A549 (cell line): ENCODE measurements around the gene ATG10. TPM values are rescaled to one million over a fixed set of nuclear protein-coding genes. Genes with fewer than 3 reads are reported as not detected.

Experiments
- ATAC-seq, 2 experiments: fragments of 200-7000 bp in 1 of 2; fragments of >200 bp in 1 of 2; cut with Nextera tagmentation in 1 of 2; cut with Tn5 transposase in 1 of 2; 3 replicates each; pipeline versions ENCODE4 v1.8.0 to v1.9.1; 2018 to 2020; ENCODE audit warnings: mild to moderate bottlenecking in 1 of 2, moderate library complexity in 1 of 2
- CTCF ChIA-PET: fragments of 300-600 bp; sonication (Branson Sonifier 250); formaldehyde crosslinking; extraction: SDS; loops from one replicate; lab custom pipeline; 2021; ENCODE audit warnings: antibody characterized with exemption, inconsistent platforms; lab: Yijun Ruan, JAX
- POLR2A ChIA-PET: fragments of 350-600 bp; formaldehyde crosslinking; extraction: SDS; loops from one replicate; lab custom pipeline; 2021; ENCODE audit warnings: antibody characterized with exemption, inconsistent platforms; lab: Yijun Ruan, JAX
- DNase-seq, 2 experiments: peaks; one replicate each; pipeline versions ENCODE4 v3.0.0 to v3.0.0-alpha.2; 2011 to 2016; ENCODE audit warnings: low read depth in 1 of 2, low spot score in 1 of 2
- FAIRE-seq: peaks from 2 replicates; lab custom pipeline; 2011; peaks lifted over from hg19 to GRCh38; lab: Jason Lieb, UNC
- H3K27ac ChIP-seq, 2 experiments: fragments of >200 bp; sonication (Bioruptor Twin); formaldehyde crosslinking; 3 replicates each; pipeline ENCODE4 v1.5.1; 2016 to 2017
- H3K4me1 ChIP-seq: fragments of >200 bp; sonication (Bioruptor Twin); formaldehyde crosslinking; 3 replicates; pipeline ENCODE4 v1.6.1; 2016
- H3K4me2 ChIP-seq: fragments of >200 bp; sonication (Bioruptor Twin); formaldehyde crosslinking; 3 replicates; pipeline ENCODE4 v1.6.1; 2016
- H3K4me3 ChIP-seq: fragments of >200 bp; sonication (Bioruptor Twin); formaldehyde crosslinking; 3 replicates; pipeline ENCODE4 v1.5.1; 2016
- H3K9me3 ChIP-seq: fragments of >200 bp; sonication (Bioruptor Twin); formaldehyde crosslinking; 3 replicates; pipeline ENCODE4 v1.6.1; 2016
- CBX2 ChIP-seq: fragments of 200-600 bp; sonication (generic); IDR thresholded peaks from 2 replicates; pipeline ENCODE4 v1.6.1; 2016; ENCODE audit warnings: low read depth, mild to moderate bottlenecking, borderline replicate concordance
- CBX8 ChIP-seq: fragments of 200-600 bp; sonication (generic); IDR thresholded peaks from 2 replicates; pipeline ENCODE4 v1.6.1; 2016
- CEBPB ChIP-seq, 2 experiments: fragments of >200 bp in 1 of 2; sonication (Bioruptor Twin) in 1 of 2; formaldehyde crosslinking in 1 of 2; IDR thresholded peaks; 2 replicates each; pipeline ENCODE4 v1.6.1; 2012 to 2016
- CHD4 ChIP-seq: fragments of 200-600 bp; sonication (generic); IDR thresholded peaks from 2 replicates; pipeline ENCODE4 v1.6.1; 2016; ENCODE audit warnings: antibody characterized with exemption, mild to moderate bottlenecking, borderline replicate concordance
- EP300 ChIP-seq, 2 experiments: fragments of >200 bp; sonication (Bioruptor Twin); formaldehyde crosslinking; IDR thresholded peaks; 2 replicates in 1 of 2; 3 replicates in 1 of 2; pipeline ENCODE4 v1.6.1; 2016 to 2017
- FOSB ChIP-seq: fragments of 250-450 bp; sonication (Bioruptor Pico); IDR thresholded peaks from 2 replicates; pipeline ENCODE4 v1.5.0; 2020; ENCODE audit warnings: mild to moderate bottlenecking, moderate library complexity
- FOSL2 ChIP-seq, 2 experiments: fragments of 450-650 bp in 1 of 2; fragments of >200 bp in 1 of 2; sonication (Bioruptor Twin) in 1 of 2; formaldehyde crosslinking; IDR thresholded peaks; 2 replicates each; pipeline versions ENCODE4 v1.5.0 to v1.6.1; 2016 to 2020; ENCODE audit warnings: mild to moderate bottlenecking in 1 of 2, moderate library complexity in 1 of 2
- FOXS1 ChIP-seq: fragments of 250-450 bp; sonication (Bioruptor Pico); IDR thresholded peaks from 2 replicates; pipeline ENCODE4 v1.5.0; 2020; ENCODE audit warnings: mild to moderate bottlenecking, moderate library complexity
- GATA3 ChIP-seq: IDR thresholded peaks from 2 replicates; pipeline ENCODE4 v1.6.1; 2012; ENCODE audit warnings: borderline replicate concordance
- HDAC2 ChIP-seq: fragments of 200-600 bp; sonication (generic); IDR thresholded peaks from 2 replicates; pipeline ENCODE4 v1.6.1; 2016
- HOXA7 ChIP-seq: fragments of 250-450 bp; sonication (Bioruptor Pico); IDR thresholded peaks from 2 replicates; pipeline ENCODE4 v1.5.0; 2020; ENCODE audit warnings: mild to moderate bottlenecking, moderate library complexity
- JUNB ChIP-seq: fragments of >200 bp; sonication (Bioruptor Twin); formaldehyde crosslinking; IDR thresholded peaks from 2 replicates; pipeline ENCODE4 v1.6.1; 2016
- KDM5A ChIP-seq: fragments of 200-600 bp; sonication (generic); IDR thresholded peaks from 2 replicates; pipeline ENCODE4 v1.6.1; 2016; ENCODE audit warnings: antibody characterized with exemption, mild to moderate bottlenecking
- MAFK ChIP-seq: fragments of 450-650 bp; IDR thresholded peaks from 2 replicates; pipeline ENCODE4 v1.6.1; 2014; ENCODE audit not compliant: partially characterized antibody
- MAZ ChIP-seq: fragments of 150-350 bp; IDR thresholded peaks from 2 replicates; pipeline ENCODE4 v1.6.1; 2014; ENCODE audit warnings: antibody characterized with exemption, low read depth, low read length, borderline replicate concordance
- MYC ChIP-seq: IDR thresholded peaks from 2 replicates; pipeline ENCODE4 v1.6.1; 2012; ENCODE audit warnings: mild to moderate bottlenecking, inconsistent platforms, low read length, improper control_type of control experiment, borderline replicate concordance
- NPAS2 ChIP-seq: fragments of 250-450 bp; sonication (Bioruptor Pico); IDR thresholded peaks from 2 replicates; pipeline ENCODE4 v1.8.0; 2022; ENCODE audit warnings: mild to moderate bottlenecking, moderate library complexity, borderline replicate concordance
- POLR2A ChIP-seq: IDR thresholded peaks from 2 replicates; pipeline ENCODE4 v1.6.1; 2012; ENCODE audit warnings: mild to moderate bottlenecking, low read length
- RARB ChIP-seq: fragments of 250-450 bp; sonication (Bioruptor Pico); IDR thresholded peaks from 2 replicates; pipeline ENCODE4 v1.8.0; 2021; ENCODE audit warnings: mild to moderate bottlenecking, moderate library complexity
- SMC3 ChIP-seq: fragments of >200 bp; sonication (Bioruptor Twin); formaldehyde crosslinking; IDR thresholded peaks from 3 replicates; pipeline ENCODE4 v1.6.1; 2018; ENCODE audit warnings: inconsistent platforms
- TP53 ChIP-seq: fragments of 250-450 bp; sonication (Bioruptor Pico); IDR thresholded peaks from 2 replicates; pipeline ENCODE4 v1.5.0; 2021; ENCODE audit warnings: mild to moderate bottlenecking, moderate library complexity
- ZFP36 ChIP-seq: fragments of 450-650 bp; IDR thresholded peaks from 2 replicates; pipeline ENCODE4 v1.6.1; 2014; ENCODE audit warnings: borderline replicate concordance; ENCODE audit not compliant: partially characterized antibody
- ZSCAN20 ChIP-seq: fragments of 250-450 bp; sonication (Bioruptor Pico); IDR thresholded peaks from 2 replicates; pipeline ENCODE4 v1.8.0; 2022; ENCODE audit warnings: mild to moderate bottlenecking, moderate library complexity
- WGBS: methylation state at CpG from one replicate; pipeline ENCODE4 v1.1.6; 2017; ENCODE audit errors: missing lambda C conversion rate; 5-methylcytosine and 5-hydroxymethylcytosine counted together
- polyA plus RNA-seq, 4 experiments: library from polyadenylated mRNA; depleted of rRNA in 3 of 4; stranded (reverse); fragments of >200 nt; fragmentation: RNase III in 1 of 4; extraction: RNeasy Plus Mini Kit Qiagen cat#74134 plus additional on column Dnase treatment in 1 of 4; gene quantifications; 2 replicates in 3 of 4; 3 replicates in 1 of 4; pipeline ENCODE4 v1.2.3, GENCODE V29; 2011 to 2017
- TF ChIP-seq, protein P1 (sequence below): fragments of >200 bp; sonication (Bioruptor Twin); formaldehyde crosslinking; IDR thresholded peaks from 3 replicates; pipeline ENCODE4 v1.5.1; 2016
- TF ChIP-seq, protein P2 (sequence below): IDR thresholded peaks from 2 replicates; pipeline ENCODE4 v1.6.1; 2012
- TF ChIP-seq, protein P3 (sequence below): fragments of >200 bp; sonication (Bioruptor Twin); formaldehyde crosslinking; IDR thresholded peaks from 2 replicates; pipeline ENCODE4 v1.6.1; 2016

The ATG10 gene
- polyA plus RNA-seq, 2 of the 4 experiments (the other 2 are of a cell fraction) = 12.7 to 17.9 TPM

DNA sequence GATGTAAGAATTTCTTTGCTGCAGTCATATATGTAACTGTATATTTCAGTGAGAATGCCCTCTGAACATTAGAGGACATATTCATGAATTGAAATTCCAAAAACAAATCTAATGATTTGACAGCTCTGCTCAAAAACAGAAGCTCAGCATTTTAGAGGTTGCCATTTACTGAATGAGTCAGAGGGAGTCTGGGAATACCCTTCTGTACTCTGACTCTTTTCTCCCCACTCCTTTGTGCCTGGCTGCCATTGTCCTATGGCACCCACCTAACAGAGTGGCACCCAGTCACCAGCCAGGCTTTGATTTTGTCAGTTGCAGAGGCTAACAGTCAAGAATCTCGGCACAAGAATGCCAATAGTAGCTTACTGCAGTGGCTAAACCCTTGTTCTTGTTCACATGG lies 133.6 kb downstream of the ATG10 start:
- H3K9me3 ChIP-seq = no peaks in the 10 kb centered on the region
- H3K4me3 ChIP-seq = no peak overlapping the region
- no peak for TF ChIP-seq RARB (CRISPR knock-in tag)
- peak; percentile 71 for TF ChIP-seq MAFK
- TF ChIP-seq FOSL2 (IDR thresholded peaks at IDR 0.05) = no peak
- TF ChIP-seq FOSL2 (CRISPR knock-in tag; IDR thresholded peaks at IDR 0.05) = peak; percentile 12; the same call in 1 of the 2 replicates
- peaks cover 36% of the 10 kb centered on the region for H3K4me1 ChIP-seq
- ATAC-seq = peak in 1 of 2 experiments; percentile 55; a peak in 1 of 6 replicates
- H3K27ac ChIP-seq = peak overlapping the region in 1 of 2 experiments; percentile 62; a peak in 2 of 6 replicates
- ChIA-PET CTCF (interaction anchor here (1.1 to 5.3 kb wide), 3 partner anchors 59 to 597 kb away, joined by 3 to 36 read pairs (median 5); no protein-coding TSS in a partner anchor), POLR2A (no interaction called here)
- no peak for FAIRE-seq
- WGBS = 64% methylated on average over 1 of the region's 1 CpG
- H3K4me2 ChIP-seq = no peak overlapping the region
- peak in 1 of 2 experiments; percentile 3 for DNase-seq

DNA sequence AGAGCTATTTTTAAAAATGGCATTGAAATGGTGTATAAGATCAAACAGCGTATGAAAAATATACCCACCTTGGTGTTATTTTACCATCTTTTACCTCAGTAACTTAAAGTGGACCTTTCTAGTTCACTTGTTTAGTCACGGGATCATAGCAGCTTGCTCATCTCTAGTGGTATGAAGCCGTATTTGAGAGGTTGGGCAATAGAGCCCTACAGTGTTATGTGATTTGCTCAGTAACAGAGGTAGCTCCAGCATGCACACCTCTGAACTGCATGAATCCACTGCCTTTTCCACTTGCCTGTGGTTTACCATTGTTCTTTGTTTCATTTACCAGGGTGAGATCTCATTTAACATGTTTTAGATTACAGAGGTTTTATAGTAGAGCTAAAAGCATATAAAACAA lies 134.4 kb downstream of the ATG10 start:
- FAIRE-seq (no peak), ATAC-seq (peak in 1 of 2 experiments; percentile 36; a peak in 1 of 6 replicates), DNase-seq (no peak)
- Histone ChIP-seq H3K4me1 (peaks cover 31% of the 10 kb centered on the region), H3K4me2 (no peak overlapping the region), H3K9me3 (no peaks in the 10 kb centered on the region), H3K27ac (0 out of 6 replicates have a peak overlapping the region, but pooled peaks of 1 of the 2 experiments have one; percentile 42), H3K4me3 (no peak overlapping the region)
- ChIA-PET CTCF (interaction anchor here (0.7 to 5.3 kb wide), 7 partner anchors 13 to 676 kb away, joined by 3 to 36 read pairs (median 4); no protein-coding TSS in a partner anchor), POLR2A (no interaction called here)
- 82% methylated on average over 3 of the region's 3 CpGs for WGBS
- TF ChIP-seq ZSCAN20 (CRISPR knock-in tag) = no peak
- TF ChIP-seq, protein P1, sequence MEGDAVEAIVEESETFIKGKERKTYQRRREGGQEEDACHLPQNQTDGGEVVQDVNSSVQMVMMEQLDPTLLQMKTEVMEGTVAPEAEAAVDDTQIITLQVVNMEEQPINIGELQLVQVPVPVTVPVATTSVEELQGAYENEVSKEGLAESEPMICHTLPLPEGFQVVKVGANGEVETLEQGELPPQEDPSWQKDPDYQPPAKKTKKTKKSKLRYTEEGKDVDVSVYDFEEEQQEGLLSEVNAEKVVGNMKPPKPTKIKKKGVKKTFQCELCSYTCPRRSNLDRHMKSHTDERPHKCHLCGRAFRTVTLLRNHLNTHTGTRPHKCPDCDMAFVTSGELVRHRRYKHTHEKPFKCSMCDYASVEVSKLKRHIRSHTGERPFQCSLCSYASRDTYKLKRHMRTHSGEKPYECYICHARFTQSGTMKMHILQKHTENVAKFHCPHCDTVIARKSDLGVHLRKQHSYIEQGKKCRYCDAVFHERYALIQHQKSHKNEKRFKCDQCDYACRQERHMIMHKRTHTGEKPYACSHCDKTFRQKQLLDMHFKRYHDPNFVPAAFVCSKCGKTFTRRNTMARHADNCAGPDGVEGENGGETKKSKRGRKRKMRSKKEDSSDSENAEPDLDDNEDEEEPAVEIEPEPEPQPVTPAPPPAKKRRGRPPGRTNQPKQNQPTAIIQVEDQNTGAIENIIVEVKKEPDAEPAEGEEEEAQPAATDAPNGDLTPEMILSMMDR = no peak
- TF ChIP-seq MAZ = no peak
- no peak for TF ChIP-seq NPAS2 (CRISPR knock-in tag)
- TF ChIP-seq POLR2A = no peak
- TF ChIP-seq HOXA7 (CRISPR knock-in tag) = no peak
- TF ChIP-seq JUNB = no peak
- TF ChIP-seq, protein P2, sequence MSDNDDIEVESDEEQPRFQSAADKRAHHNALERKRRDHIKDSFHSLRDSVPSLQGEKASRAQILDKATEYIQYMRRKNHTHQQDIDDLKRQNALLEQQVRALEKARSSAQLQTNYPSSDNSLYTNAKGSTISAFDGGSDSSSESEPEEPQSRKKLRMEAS = no peak
- no peak for TF ChIP-seq GATA3
- TF ChIP-seq HDAC2 = no peak

DNA sequence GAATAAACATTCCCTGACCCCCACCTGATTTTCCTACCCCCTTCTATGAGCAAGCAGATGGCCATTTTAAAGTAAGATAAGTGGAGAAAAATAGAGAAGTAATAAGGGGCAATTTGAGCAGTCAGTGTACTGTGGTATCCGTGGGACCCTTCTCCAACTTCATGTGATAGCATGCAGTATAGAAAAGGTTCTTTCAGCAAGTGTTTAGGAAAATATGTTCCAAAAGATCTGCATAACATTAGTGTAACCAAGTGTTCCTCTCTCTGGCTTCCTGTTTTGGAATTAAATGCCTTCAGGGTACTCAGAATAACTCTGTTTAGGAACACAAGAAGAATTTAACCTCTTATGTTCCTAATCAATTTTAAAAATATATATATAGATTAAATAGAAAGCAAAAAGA lies 134.9 kb downstream of the ATG10 start:
- DNase-seq (no peak), FAIRE-seq (no peak), ATAC-seq (no peak)
- H3K9me3 ChIP-seq = no peaks in the 10 kb centered on the region
- H3K4me1 ChIP-seq = peaks cover 32% of the 10 kb centered on the region
- ChIA-PET POLR2A (interaction anchor here (1.1 kb wide), 1 partner anchor 58 kb away, joined by 6 read pairs; no protein-coding TSS in a partner anchor), CTCF (interaction anchor here (0.6 to 5.3 kb wide), 18 partner anchors 9 to 681 kb away, joined by 3 to 36 read pairs (median 3); no protein-coding TSS in a partner anchor)
- TF ChIP-seq FOSL2 (IDR thresholded peaks at IDR 0.05) = no peak
- TF ChIP-seq FOSL2 (CRISPR knock-in tag; IDR thresholded peaks at IDR 0.05) = no peak
- TF ChIP-seq EP300 (IDR thresholded peaks at IDR 0.05) = no peak
- TF ChIP-seq TP53 = no peak
- TF ChIP-seq ZFP36 = no peak
- TF ChIP-seq CEBPB (IDR thresholded peaks at IDR 0.05) = no peak
- no peak for TF ChIP-seq NPAS2 (CRISPR knock-in tag)
- no peak for TF ChIP-seq MYC
- TF ChIP-seq, protein P1 = no peak
- no peak for TF ChIP-seq CBX2
- TF ChIP-seq, protein P3, sequence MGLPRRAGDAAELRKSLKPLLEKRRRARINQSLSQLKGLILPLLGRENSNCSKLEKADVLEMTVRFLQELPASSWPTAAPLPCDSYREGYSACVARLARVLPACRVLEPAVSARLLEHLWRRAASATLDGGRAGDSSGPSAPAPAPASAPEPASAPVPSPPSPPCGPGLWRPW = no peak
- no peak for TF ChIP-seq CBX8
- TF ChIP-seq KDM5A = no peak
- no peak for TF ChIP-seq FOXS1 (CRISPR knock-in tag)
- TF ChIP-seq FOSB (CRISPR knock-in tag) = no peak
- TF ChIP-seq GATA3 = no peak
- TF ChIP-seq JUNB = no peak
- no peak for TF ChIP-seq SMC3
- no peak for TF ChIP-seq CHD4
- H3K27ac ChIP-seq = no peak overlapping the region
- no peak overlapping the region for H3K4me3 ChIP-seq
- no peak overlapping the region for H3K4me2 ChIP-seq
- WGBS = 81% methylated on average over 1 of the region's 1 CpG
